ENCODE results near the gene MEX3D.
"Not testable (repeated sequence)": the region's sequence is repeated elsewhere in the genome, so short reads cannot be mapped to it uniquely, and the experiment has no call there.

Gene MEX3D

GRCh38 chr19:1570836-1571235 is 2.7 kb upstream of the MEX3D start:
- no peak for DNase-seq

- DNase-seq: no peak
These were observed 1.9 kb upstream of the MEX3D start for GRCh38 chr19:1569997-1570396.

- no peak for DNase-seq
These were observed 287 bp downstream of the MEX3D start for GRCh38 chr19:1567848-1568227.

GRCh38 chr19:1567116-1567847 is 843 bp downstream of the MEX3D start:
- peak; percentile 33 for DNase-seq

- DNase-seq: no peak
These were observed 1.6 kb downstream of the MEX3D start for GRCh38 chr19:1566392-1567115.

GRCh38 chr19:1563251-1563650 is 4.9 kb downstream of the MEX3D start:
- no peak for DNase-seq

GRCh38 chr19:1561236-1561842 is 6.8 kb downstream of the MEX3D start:
- DNase-seq: no peak

GRCh38 chr19:1560286-1560882 is 7.7 kb downstream of the MEX3D start:
- DNase-seq: peak; percentile 30

- no peak for DNase-seq
These were observed 9.6 kb downstream of the MEX3D start for GRCh38 chr19:1558552-1558951.

- no peak for DNase-seq
These were observed 11.6 kb downstream of the MEX3D start for GRCh38 chr19:1556390-1557070.

- DNase-seq: no peak
These were observed 12.4 kb downstream of the MEX3D start for GRCh38 chr19:1555487-1556389.

GRCh38 chr19:1554968-1555367 is 13.2 kb downstream of the MEX3D start:
- no peak for DNase-seq

GRCh38 chr19:1553415-1553814 is 14.7 kb downstream of the MEX3D start:
- no peak for DNase-seq

GRCh38 chr19:1551068-1552040 is 16.8 kb downstream of the MEX3D start:
- DNase-seq: no peak

- DNase-seq: no peak
These were observed 18.7 kb downstream of the MEX3D start for GRCh38 chr19:1549332-1549945.

GRCh38 chr19:1540365-1540925 is 27.7 kb downstream of the MEX3D start:
- no peak for DNase-seq

- DNase-seq: not testable (repeated sequence)
These were observed 28.4 kb downstream of the MEX3D start for GRCh38 chr19:1539749-1540148.

- DNase-seq: no peak
These were observed 29.1 kb downstream of the MEX3D start for GRCh38 chr19:1538978-1539377.

- not testable (repeated sequence) for DNase-seq
These were observed 32.4 kb downstream of the MEX3D start for GRCh38 chr19:1535699-1536098.

GRCh38 chr19:1534972-1535371 is 33.2 kb downstream of the MEX3D start:
- no peak for DNase-seq

Data from hematopoietic multipotent progenitor cell treated with erythropoietin and hydrocortisone succinate and interleukin-3 and kit ligand, for 4 days (in vitro differentiated cells).